ENCODE measurements around the gene RNF121.

Gene RNF121

GRCh38 chr11:72030472-72031045, 101.7 kb downstream of the RNF121 start:
- DNase-seq (ENCODE audit: low read depth in 2 of 2, low spot score in 1 of 2): no peak

- DNase-seq (ENCODE audit: low read depth in 2 of 2, low spot score in 1 of 2): no peak
These were observed 107.8 kb downstream of the RNF121 start for GRCh38 chr11:72036687-72037086.

- no peak for DNase-seq (ENCODE audit: low read depth in 2 of 2, low spot score in 1 of 2)
These were observed 108.9 kb downstream of the RNF121 start for GRCh38 chr11:72037554-72038311.

GRCh38 chr11:72038491-72038890, 109.6 kb downstream of the RNF121 start:
- no peak for DNase-seq (ENCODE audit: low read depth in 2 of 2, low spot score in 1 of 2)

GRCh38 chr11:72039031-72039855, 110.4 kb downstream of the RNF121 start:
- no peak for DNase-seq (ENCODE audit: low read depth in 2 of 2, low spot score in 1 of 2)

GRCh38 chr11:72039856-72040401, 111.1 kb downstream of the RNF121 start:
- DNase-seq (ENCODE audit: low read depth in 2 of 2, low spot score in 1 of 2): no peak

- DNase-seq (ENCODE audit: low read depth in 2 of 2, low spot score in 1 of 2): peak; percentile 42 to 54
These were observed 111.9 kb downstream of the RNF121 start for GRCh38 chr11:72040491-72041363.

- DNase-seq (ENCODE audit: low read depth in 2 of 2, low spot score in 1 of 2): no peak
These were observed 112.7 kb downstream of the RNF121 start for GRCh38 chr11:72041364-72042063.

- DNase-seq (ENCODE audit: low read depth in 2 of 2, low spot score in 1 of 2): no peak
These were observed 113.4 kb downstream of the RNF121 start for GRCh38 chr11:72042064-72042745.

GRCh38 chr11:72045849-72046248, 117.0 kb downstream of the RNF121 start:
- no peak for DNase-seq (ENCODE audit: low read depth in 2 of 2, low spot score in 1 of 2)
